NCI-H2227 (cell line): ENCODE data around the gene GPT2.
"Not testable (repeated sequence)": the region's sequence is repeated elsewhere in the genome, so short reads cannot be mapped to it uniquely, and the experiment has no call there.

Source experiments
- DNase-seq: peaks from one replicate; lab custom pipeline; 2025; ENCODE audit not compliant: unreplicated experiment; lab: John Stamatoyannopoulos, UW

The GPT2 gene

GRCh38 chr16:46918905-46919792 lies 35.0 kb downstream of the GPT2 start:
- peak; percentile 50 for DNase-seq

GRCh38 chr16:46920402-46921068 lies 36.4 kb downstream of the GPT2 start:
- DNase-seq: no peak

GRCh38 chr16:46922239-46922638 lies 38.1 kb downstream of the GPT2 start:
- no peak for DNase-seq

DNA sequence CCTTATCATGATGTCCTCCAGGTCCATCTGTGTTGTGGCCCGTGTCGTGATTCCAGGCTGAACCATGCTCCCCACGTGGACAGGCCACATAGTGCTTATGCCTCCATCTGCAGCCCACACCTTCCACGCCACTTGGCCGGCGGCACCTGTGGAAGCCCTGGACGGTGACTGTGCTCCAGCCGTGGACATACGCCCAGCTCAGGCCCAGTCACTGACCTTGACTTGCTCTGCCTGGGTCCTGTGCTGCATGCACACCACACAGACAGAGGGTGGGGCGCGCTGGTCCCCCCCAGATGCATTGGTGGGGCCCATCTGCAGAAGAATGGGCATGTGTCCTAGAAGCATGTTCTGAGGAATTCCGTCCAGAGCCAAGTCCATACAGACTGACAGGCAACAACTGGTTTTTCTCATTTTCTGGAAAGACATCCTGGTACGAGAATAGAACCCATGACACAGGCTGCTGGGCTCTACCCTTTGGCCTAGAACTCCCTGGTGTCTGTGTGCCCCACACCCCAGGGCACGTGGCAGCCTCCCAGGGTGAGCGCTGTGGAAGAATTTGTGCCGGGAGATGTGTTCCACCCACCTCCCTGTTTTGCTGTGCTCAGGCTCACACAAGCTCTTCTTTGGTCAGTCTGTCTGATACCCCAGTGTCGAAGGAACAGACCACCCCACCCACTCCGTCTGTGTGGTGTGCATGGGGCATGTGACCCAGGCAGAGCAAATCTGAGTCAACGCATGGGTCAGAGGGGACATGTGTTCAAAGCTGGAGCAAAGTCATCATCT lies 39.5 kb downstream of the GPT2 start:
- DNase-seq: no peak

GRCh38 chr16:46924402-46924801 lies 40.2 kb downstream of the GPT2 start:
- DNase-seq: no peak

DNA sequence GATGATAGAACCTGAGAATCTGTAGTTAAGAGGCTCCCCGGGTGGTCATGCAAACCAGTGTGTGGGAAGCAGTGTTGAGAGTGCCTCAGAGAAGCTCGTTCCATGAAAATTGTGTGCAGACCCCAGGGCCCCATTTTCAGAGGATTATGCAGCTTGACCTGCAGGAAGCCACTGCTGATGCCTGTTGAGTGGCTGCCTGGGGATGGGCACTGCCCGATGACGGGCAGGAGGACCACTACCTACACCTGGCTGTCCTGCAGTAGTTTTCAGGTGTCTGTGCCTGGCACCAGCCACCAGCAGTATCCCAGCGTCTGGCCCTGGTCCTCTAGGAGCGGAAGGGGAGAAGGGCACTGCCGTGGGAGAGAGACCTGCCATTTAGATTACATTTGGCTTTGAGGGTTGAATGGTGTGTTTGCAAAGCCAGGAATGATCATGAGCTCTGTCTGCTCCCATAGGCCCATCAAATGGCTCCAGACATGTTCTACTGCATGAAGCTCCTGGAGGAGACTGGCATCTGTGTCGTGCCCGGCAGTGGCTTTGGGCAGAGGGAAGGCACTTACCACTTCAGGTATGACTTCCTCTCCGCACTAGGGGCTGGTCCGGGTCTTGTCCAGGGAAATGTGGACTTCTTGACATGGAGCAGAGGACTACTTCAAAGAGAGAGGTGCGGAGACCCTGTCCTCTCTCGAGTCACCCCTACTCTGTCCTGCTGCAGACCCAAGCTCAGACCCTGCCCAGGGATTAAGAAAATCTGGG lies 42.5 kb downstream of the GPT2 start:
- no peak for DNase-seq

DNA sequence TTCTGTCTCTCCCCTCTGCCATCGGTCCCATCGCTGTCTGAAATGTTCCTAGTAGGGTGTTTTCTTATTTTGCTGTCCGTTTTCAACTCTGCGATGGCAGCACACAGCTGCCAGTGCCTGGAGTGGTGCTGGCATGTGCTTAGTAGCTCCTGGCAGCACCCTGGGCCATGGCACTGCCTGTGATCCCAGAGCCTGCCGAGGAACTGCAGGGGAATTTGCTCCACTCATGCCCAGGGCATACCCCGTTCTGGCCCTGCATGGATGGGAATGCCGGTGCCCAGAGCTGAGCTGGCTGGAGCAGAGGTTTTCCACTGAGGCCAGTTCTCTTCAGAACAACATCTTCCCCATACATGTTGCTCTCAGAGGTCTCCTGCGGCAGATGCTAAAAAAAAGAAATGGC lies 43.1 kb downstream of the GPT2 start:
- DNase-seq: no peak

DNA sequence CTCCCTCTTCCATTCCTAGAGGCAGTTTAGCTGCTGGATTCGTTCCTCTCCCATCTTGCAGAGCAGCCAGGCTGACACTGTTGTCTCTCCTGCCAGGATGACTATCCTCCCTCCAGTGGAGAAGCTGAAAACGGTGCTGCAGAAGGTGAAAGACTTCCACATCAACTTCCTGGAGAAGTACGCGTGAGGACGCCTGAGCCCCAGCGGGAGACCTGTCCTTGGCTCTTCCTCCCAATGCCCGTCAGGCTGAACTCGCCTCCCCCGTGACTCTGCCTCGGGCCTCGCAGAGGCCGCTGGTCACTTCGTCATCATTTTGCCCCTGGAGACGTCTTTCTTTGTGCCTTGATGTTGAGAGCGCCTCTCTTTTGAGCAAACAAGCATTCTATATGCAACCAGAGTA lies 44.6 kb downstream of the GPT2 start:
- no peak for DNase-seq

GRCh38 chr16:46929378-46930332 lies 45.5 kb downstream of the GPT2 start:
- DNase-seq: peak; percentile 48

DNA sequence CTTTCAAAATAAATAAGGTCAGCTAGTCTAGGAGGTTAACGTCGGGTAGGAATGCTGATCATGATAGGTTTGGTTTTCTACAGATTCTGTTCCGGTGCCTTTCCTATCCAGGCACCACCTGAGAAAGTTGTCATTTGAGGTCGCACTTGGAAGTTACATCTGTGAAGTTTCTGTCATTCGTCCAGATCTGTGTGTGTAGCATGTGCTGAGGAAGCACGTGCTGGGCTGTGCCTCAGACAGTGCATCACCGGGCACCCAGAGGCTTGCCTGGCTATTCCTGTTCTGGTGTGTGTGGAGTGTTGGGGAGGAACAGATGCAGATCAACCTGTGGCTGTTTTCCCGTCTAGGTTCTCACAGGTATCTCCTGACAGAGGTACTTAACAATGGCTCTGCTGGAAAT lies 46.7 kb downstream of the GPT2 start:
- no peak for DNase-seq

GRCh38 chr16:46932802-46933201 lies 48.6 kb downstream of the GPT2 start:
- no peak for DNase-seq

DNA sequence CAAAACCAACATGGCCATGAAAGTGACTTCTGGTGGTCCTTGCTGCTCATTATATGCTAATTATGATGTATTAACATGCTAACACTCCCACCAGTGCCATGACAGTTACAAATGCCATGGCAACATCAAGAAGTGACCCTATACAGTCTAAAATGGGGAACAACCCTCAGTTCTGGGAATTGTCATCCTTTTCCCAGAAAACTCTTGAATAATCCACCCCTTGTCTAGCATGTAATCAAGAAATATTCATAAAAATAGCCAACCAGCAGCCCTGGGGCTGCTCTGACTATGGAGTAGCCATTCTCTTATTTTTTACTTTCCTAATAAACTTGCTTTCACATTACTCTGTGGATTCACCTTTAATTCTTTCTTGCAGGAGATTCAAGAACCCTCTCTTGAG lies 53.4 kb downstream of the GPT2 start:
- no peak for DNase-seq

DNA sequence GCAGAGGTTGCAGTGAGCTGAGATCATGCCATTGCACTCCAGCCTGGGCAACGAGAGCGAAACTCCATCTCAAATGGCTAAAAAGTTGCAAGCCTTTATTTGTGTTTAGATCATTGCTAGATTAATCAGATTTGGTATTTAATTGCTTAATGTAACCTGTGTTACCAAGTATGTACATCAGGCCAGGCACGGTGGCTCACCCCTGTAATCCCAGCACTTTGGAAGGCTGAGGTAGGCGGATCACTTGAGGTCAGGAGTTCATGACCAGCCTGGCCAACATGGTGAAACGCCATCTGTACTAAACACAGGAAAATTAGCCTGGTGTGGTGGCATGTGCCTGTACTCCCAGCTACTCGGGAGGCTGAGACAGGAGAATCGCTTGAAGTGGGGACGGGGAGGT lies 60.6 kb downstream of the GPT2 start:
- not testable (repeated sequence) for DNase-seq

GRCh38 chr16:46947900-46948547 lies 63.9 kb downstream of the GPT2 start:
- peak; percentile 39 for DNase-seq

DNA sequence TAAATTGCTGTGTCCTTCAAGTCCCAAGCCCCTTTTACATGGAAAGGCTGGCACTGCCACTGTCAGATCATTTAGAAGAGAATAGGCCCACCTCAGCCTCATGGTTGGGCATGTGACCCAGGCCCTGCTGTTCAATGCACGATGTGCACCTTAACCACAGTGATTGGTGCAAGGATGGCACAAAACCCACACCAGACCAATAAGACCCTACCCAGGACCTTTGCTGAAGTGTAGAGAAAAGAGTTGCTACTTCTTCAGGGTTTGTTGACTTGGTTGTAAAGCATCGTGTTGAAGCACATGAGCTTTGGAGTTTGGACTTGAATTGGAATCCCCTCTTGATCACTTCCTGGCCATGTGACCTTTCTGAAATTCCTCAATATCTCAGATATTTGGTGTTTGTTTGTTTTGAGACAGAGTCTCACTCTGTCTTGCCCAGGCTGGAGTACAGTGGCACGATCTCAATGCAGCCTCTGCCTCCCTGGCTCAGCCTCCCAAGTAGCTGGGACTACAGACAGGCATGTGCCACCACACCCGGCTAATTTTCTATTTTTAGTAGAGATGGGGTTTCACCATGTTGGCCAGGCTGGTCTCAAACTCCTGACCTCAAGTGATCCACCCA lies 64.5 kb downstream of the GPT2 start:
- no peak for DNase-seq

DNA sequence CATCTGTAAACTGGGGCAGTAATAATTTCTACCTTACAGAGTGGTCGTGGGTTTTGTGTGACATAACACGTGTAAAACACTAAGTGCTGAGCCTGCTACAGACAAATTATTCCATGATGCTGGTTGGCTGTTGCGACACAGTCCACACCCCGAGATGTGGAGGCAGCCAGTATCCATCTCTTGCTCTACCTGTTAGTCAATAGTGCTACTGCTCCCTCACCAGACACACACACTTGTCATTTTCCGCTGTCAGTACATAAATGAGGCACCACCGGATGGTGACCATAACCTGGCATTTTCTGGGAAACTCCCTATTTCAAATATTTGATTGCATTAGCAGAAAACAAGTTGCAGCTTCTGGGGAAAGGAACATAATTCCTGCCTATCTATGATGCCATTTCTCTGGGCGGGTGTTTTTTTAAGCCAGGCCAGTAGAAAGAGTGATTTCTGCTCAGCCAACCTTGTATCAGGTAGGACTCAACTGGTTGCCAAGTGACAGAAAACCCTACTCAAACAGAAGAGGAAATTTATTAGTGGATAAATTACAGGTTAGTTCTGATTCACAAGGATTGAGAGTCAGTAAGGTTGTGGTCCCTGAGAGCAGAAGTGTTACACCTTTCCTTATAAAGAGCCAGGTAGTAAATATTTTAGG lies 65.2 kb downstream of the GPT2 start:
- DNase-seq: peak; percentile 17

GRCh38 chr16:46950009-46950408 lies 65.8 kb downstream of the GPT2 start:
- DNase-seq: no peak

GRCh38 chr16:46954562-46954961 lies 70.4 kb downstream of the GPT2 start:
- DNase-seq: no peak
